ENCODE data around the gene MAGI2.

- TF ChIP-seq, protein P1, sequence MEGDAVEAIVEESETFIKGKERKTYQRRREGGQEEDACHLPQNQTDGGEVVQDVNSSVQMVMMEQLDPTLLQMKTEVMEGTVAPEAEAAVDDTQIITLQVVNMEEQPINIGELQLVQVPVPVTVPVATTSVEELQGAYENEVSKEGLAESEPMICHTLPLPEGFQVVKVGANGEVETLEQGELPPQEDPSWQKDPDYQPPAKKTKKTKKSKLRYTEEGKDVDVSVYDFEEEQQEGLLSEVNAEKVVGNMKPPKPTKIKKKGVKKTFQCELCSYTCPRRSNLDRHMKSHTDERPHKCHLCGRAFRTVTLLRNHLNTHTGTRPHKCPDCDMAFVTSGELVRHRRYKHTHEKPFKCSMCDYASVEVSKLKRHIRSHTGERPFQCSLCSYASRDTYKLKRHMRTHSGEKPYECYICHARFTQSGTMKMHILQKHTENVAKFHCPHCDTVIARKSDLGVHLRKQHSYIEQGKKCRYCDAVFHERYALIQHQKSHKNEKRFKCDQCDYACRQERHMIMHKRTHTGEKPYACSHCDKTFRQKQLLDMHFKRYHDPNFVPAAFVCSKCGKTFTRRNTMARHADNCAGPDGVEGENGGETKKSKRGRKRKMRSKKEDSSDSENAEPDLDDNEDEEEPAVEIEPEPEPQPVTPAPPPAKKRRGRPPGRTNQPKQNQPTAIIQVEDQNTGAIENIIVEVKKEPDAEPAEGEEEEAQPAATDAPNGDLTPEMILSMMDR (IDR thresholded peaks at IDR 0.05; ENCODE audit: low read depth, low read length, poor library complexity, severe bottlenecking), result no peak
- no peak for TF ChIP-seq EZH2phosphoT487 (IDR thresholded peaks at IDR 0.05; ENCODE audit: borderline replicate concordance, low read length)
Measured at GRCh38 chr7:79227044-79227443, 226.4 kb downstream of the MAGI2 start.
